GM12801 (cell line): ENCODE measurements around the gene TSHZ2.

Experiments
- TF ChIP-seq, protein P1 (sequence below): IDR thresholded peaks from one replicate; pipeline ENCODE4 v1.5.1; 2011; ENCODE audit warnings: control low read depth; ENCODE audit not compliant: insufficient read length; ENCODE audit errors: extremely low read depth

TSHZ2 gene

DNA sequence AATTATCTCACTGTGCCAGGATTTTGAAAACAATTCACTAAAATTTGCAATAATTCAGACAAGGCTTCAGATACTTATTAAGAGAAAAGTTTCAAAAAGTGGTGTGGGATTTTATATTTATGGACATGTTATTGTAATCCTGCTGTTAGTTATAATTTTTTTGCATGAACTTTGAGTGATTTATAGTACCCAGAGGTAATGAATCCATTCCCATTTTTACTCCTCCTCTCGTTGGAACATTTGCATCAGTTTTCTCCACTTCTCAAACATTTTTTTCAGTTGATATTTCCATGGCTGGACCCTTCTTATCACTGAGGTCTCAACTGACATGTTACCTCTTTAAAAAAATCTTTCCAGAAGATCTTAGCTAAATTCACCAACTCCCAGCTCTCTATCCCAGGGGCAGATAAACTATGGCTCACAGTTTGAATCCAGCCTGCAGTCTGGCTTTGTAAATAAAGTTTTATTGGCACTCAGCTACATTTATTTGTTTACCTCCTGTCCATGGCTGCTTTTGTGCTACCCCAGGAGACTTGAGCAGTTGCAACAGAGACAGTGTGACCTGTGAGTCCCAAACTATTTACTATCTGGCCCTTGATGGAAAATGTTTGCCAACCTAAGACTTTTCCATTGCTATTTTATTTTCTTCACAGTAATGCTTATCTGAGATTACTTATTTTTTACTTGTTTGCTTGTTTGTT, 83.4 kb downstream of the TSHZ2 start:
- TF ChIP-seq, protein P1, sequence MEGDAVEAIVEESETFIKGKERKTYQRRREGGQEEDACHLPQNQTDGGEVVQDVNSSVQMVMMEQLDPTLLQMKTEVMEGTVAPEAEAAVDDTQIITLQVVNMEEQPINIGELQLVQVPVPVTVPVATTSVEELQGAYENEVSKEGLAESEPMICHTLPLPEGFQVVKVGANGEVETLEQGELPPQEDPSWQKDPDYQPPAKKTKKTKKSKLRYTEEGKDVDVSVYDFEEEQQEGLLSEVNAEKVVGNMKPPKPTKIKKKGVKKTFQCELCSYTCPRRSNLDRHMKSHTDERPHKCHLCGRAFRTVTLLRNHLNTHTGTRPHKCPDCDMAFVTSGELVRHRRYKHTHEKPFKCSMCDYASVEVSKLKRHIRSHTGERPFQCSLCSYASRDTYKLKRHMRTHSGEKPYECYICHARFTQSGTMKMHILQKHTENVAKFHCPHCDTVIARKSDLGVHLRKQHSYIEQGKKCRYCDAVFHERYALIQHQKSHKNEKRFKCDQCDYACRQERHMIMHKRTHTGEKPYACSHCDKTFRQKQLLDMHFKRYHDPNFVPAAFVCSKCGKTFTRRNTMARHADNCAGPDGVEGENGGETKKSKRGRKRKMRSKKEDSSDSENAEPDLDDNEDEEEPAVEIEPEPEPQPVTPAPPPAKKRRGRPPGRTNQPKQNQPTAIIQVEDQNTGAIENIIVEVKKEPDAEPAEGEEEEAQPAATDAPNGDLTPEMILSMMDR, result no peak

DNA sequence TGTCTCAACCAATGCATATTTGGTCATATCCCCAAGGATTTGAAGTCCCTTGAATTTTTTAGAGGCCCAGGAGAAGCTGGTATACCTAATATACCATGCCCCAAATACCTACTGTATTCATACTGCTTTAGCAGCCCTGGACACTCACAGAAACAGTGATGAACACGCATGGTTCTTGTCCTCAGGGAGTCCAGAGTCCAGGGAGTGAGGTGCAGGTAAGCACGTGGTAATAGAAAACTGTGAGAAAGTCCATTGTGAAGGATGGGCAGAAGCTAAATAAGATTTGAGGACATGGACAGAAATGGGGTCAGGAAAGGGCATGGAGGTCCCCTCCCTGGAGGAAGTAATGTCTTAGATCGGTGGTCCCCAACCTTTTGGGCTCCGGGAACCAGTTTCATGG, 85.4 kb downstream of the TSHZ2 start:
- TF ChIP-seq, protein P1, result no peak

- TF ChIP-seq, protein P1, result no peak
Observed at GRCh38 chr20:53059848-53060247, 87.7 kb downstream of the TSHZ2 start.

- TF ChIP-seq, protein P1, result no peak
Observed at GRCh38 chr20:53061192-53062108, 89.3 kb downstream of the TSHZ2 start.

- TF ChIP-seq, protein P1, result no peak
Observed at GRCh38 chr20:53064935-53065334, 92.8 kb downstream of the TSHZ2 start.

GRCh38 chr20:53068241-53068640, 96.1 kb downstream of the TSHZ2 start:
- TF ChIP-seq, protein P1, result no peak

- TF ChIP-seq, protein P1, result no peak
Observed at GRCh38 chr20:53069132-53069531, 97.0 kb downstream of the TSHZ2 start.
